K562 (cell line): Measurements from ENCODE around the gene COX7B. TPM values are rescaled to one million over a fixed set of nuclear protein-coding genes. Genes with fewer than 3 reads are reported as not detected.
"Not testable (repeated sequence)": the region's sequence is repeated elsewhere in the genome, so short reads cannot be mapped to it uniquely, and the experiment has no call there.

Experiments used
- ATAC-seq: fragments of 200-7000 bp; cut with Tn5 transposase; 3 replicates; pipeline ENCODE4 v1.9.1; 2020; ENCODE audit warnings: moderate library complexity
- BruUV-seq: library from RNA; stranded (reverse); fragments of 400-500 nt; replicated peaks from 2 replicates; lab custom pipeline; 2021; lab: Mats Ljungman, UMichigan
- CTCF ChIA-PET: fragments of 300-600 bp; formaldehyde crosslinking; extraction: SDS; loops from one replicate; lab custom pipeline; 2021; ENCODE audit warnings: low intra/inter-chr PET ratio; lab: Yijun Ruan, JAX
- POLR2A ChIA-PET: fragments of 300-600, 350-650 bp; sonication (Branson Sonifier 250); formaldehyde crosslinking; extraction: SDS; loops from one replicate; lab custom pipeline; 2021; ENCODE audit warnings: antibody characterized with exemption, inconsistent platforms; lab: Yijun Ruan, JAX
- DNase-seq, 4 experiments: peaks; one replicate each; pipeline versions ENCODE4 v3.0.0 to v3.0.0-alpha.2; 2011 to 2018; ENCODE audit warnings: low spot score in 3 of 4, mixed read lengths in 3 of 4; ENCODE audit errors: extremely low read depth in 1 of 4
- FAIRE-seq: peaks from 2 replicates; lab custom pipeline; 2011; peaks lifted over from hg19 to GRCh38; lab: Jason Lieb, UNC
- H2AFZ ChIP-seq: 2 replicates; pipeline ENCODE4 v1.6.0; 2011; ENCODE audit warnings: low read depth, low read length, control low read depth, inconsistent platforms
- H3K27ac ChIP-seq: fragments of 200-600 bp; 3 replicates; pipeline ENCODE4 v1.8.0; 2011; ENCODE audit warnings: low read depth, mild to moderate bottlenecking, control low read depth, inconsistent platforms, low read length, moderate library complexity, mixed read lengths; ENCODE audit errors: extremely low read depth
- H3K27me3 ChIP-seq, 2 experiments: fragments of 300-600 bp in 1 of 2; 2 replicates in 1 of 2; 3 replicates in 1 of 2; pipeline versions ENCODE4 v1.6.0 to v1.8.0; 2011; ENCODE audit warnings: inconsistent platforms in 2 of 2, low read length in 2 of 2, mild to moderate bottlenecking in 1 of 2, mixed read lengths in 1 of 2, moderate library complexity in 1 of 2; ENCODE audit not compliant: control insufficient read depth in 2 of 2, insufficient read depth in 2 of 2
- H3K36me3 ChIP-seq: fragments of 300-600 bp; 3 replicates; pipeline ENCODE4 v1.8.0; 2011; ENCODE audit warnings: mild to moderate bottlenecking, low read length, inconsistent platforms; ENCODE audit not compliant: control insufficient read depth, insufficient read depth
- H3K4me1 ChIP-seq, 2 experiments: fragments of 200-600 bp in 1 of 2; replicated peaks in 1 of 2; 2 replicates in 1 of 2; 3 replicates in 1 of 2; pipeline versions ENCODE4 v1.5.1 to v1.8.0; 2011; ENCODE audit warnings: inconsistent platforms in 2 of 2, low read length in 2 of 2, mild to moderate bottlenecking in 1 of 2, mixed read lengths in 1 of 2, moderate library complexity in 1 of 2; ENCODE audit not compliant: control insufficient read depth in 2 of 2, insufficient read depth in 2 of 2
- H3K4me2 ChIP-seq: 2 replicates; pipeline ENCODE4 v1.6.1; 2011; ENCODE audit warnings: low read length, control low read depth, inconsistent platforms, mixed read lengths; ENCODE audit not compliant: insufficient read depth
- H3K4me3 ChIP-seq: fragments of 200-600 bp; sonication (generic), shearing (Covaris generic); 2 replicates; pipeline ENCODE4 v1.5.1; 2016; ENCODE audit warnings: control low read depth, inconsistent platforms
- H3K79me2 ChIP-seq: fragments of 200-600 bp; 3 replicates; pipeline ENCODE4 v1.8.0; 2011; ENCODE audit warnings: low read length, inconsistent platforms; ENCODE audit not compliant: control insufficient read depth, insufficient read depth
- H3K9ac ChIP-seq, 2 experiments: 2 replicates each; pipeline versions ENCODE4 v1.6.0 to v1.6.1; 2011; ENCODE audit warnings: low read depth in 2 of 2, low read length in 2 of 2, control low read depth in 1 of 2, inconsistent platforms in 1 of 2, mild to moderate bottlenecking in 1 of 2, mixed read lengths in 1 of 2; ENCODE audit not compliant: insufficient read depth in 1 of 2
- H3K9me1 ChIP-seq: one replicate; pipeline ENCODE4 v1.6.0; 2011; ENCODE audit warnings: inconsistent platforms, mild to moderate bottlenecking, low read length, moderate library complexity; ENCODE audit not compliant: control insufficient read depth, insufficient read depth
- H3K9me3 ChIP-seq: replicated peaks from 2 replicates; pipeline ENCODE4 v1.5.1; 2011; ENCODE audit warnings: low read depth, low read length, inconsistent platforms; ENCODE audit not compliant: control insufficient read depth, insufficient read depth
- H4K20me1 ChIP-seq: replicated peaks from 2 replicates; pipeline ENCODE4 v1.6.1; 2011; ENCODE audit warnings: low read length, inconsistent platforms, mixed read lengths; ENCODE audit not compliant: control insufficient read depth, insufficient read depth
- ARID1B ChIP-seq: fragments of 450-650 bp; IDR thresholded peaks from 2 replicates; pipeline ENCODE4 v1.6.1; 2016; ENCODE audit warnings: antibody characterized with exemption, mild to moderate bottlenecking, inconsistent platforms
- CBFA2T2 ChIP-seq: fragments of 450-650 bp; conservative IDR thresholded peaks from 2 replicates; pipeline ENCODE4 v1.6.1; 2017; ENCODE audit warnings: mild to moderate bottlenecking
- KLF16 ChIP-seq: IDR thresholded peaks from 2 replicates; pipeline ENCODE4 v1.6.1; 2016; ENCODE audit warnings: antibody characterized with exemption
- POLR2B ChIP-seq: fragments of 450-650 bp; IDR thresholded peaks from 2 replicates; pipeline ENCODE4 v1.6.1; 2018; ENCODE audit warnings: low read depth; ENCODE audit not compliant: partially characterized antibody
- ZNF717 ChIP-seq: fragments of 250-450 bp; sonication (Bioruptor Pico); IDR thresholded peaks from 2 replicates; pipeline ENCODE4 v1.5.0; 2021
- WGBS: fragments of 100-300 bp; shearing (Covaris generic); methylation state at CpG from one replicate; pipeline ENCODE4 v1.1.6; 2016; ENCODE audit warnings: low coverage, mixed read lengths; ENCODE audit not compliant: insufficient coverage; ENCODE audit errors: missing lambda C conversion rate; 5-methylcytosine and 5-hydroxymethylcytosine counted together
- in situ Hi-C: fragments of 300-500 bp; cut with MboI; formaldehyde crosslinking; loops from 4 replicates; pipeline ENCODE4 v1.15.0; 2018; ENCODE audit warnings: inconsistent platforms, mixed read lengths
- intact Hi-C: fragments of 100-400 bp; cut with micrococcal nuclease; formaldehyde crosslinking; loops from 2 replicates; pipeline ENCODE4 v1.14.2; 2022
- polyA plus RNA-seq, 8 experiments: library from polyadenylated mRNA; depleted of rRNA in 4 of 8; stranded (reverse) in 5 of 8; unstranded in 3 of 8; fragments of >200 nt; fragmentation: Nextera tagmentation in 2 of 8; fragmentation: Illumina TruSeq in 1 of 8; extraction: Ambion mirVana in 2 of 8; extraction: Trizol in 1 of 8; gene quantifications; 2 replicates each; pipeline versions ENCODE4 v1.2.1 to v1.2.3, GENCODE V29; 2011 to 2014; ENCODE audit warnings: inconsistent platforms in 1 of 8, missing spikeins in 1 of 8
- total RNA-seq, 7 experiments: library from RNA; depleted of rRNA in 6 of 7; stranded (reverse); fragments of >200 nt in 6 of 7; fragmentation: Illumina TruSeq in 2 of 7; extraction: Trizol in 2 of 7; gene quantifications; 2 replicates each; pipeline versions ENCODE4 v1.2.1 to v1.2.3, GENCODE V29; 2011 to 2021; ENCODE audit warnings: low replicate concordance in 1 of 7

Gene COX7B
- total and polyA plus RNA-seq, 9 of the 15 experiments (the other 6 are each of a cell fraction or from before 2014, with no cell fraction given) = 549 to 2,891 (median 1,307) TPM

DNA sequence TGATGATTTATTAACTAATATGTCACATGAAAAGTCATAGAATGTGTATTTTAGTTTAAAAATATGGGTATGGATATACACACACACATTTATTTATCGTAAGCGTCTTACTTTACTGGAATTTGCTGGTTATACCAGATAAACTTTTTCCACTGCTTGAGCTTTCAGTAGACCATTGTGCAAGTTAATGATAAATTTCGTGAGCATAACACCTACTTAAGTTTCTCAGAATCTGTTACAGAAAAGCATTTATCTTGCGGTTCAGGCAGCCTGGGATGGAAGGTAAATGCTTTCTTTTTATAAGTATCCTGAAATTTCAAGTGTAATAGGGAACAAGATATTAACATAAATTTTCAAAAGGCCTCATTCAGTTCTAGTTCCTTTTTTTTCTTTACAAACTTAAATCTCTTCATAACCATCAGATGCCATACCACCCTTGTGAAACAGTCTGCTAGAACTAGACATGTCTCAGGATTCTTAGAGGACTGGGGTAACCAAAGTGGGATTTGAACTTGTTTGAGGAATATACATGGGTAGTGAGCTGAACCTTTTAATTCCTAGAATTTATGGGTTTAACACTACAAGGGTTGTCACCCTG lies 38.9 kb downstream of the COX7B start (continued):
- TF ChIP-seq POLR2B (no peak), KLF16 (0 out of 2 replicates have a peak, but pooled peaks have one; percentile 10), ARID1B (peak; percentile 87), CBFA2T2 (peak; percentile 74), ZNF717 (CRISPR knock-in tag) (no peak)
- TF ChIP-seq, all 486 proteins: peak for 21

DNA sequence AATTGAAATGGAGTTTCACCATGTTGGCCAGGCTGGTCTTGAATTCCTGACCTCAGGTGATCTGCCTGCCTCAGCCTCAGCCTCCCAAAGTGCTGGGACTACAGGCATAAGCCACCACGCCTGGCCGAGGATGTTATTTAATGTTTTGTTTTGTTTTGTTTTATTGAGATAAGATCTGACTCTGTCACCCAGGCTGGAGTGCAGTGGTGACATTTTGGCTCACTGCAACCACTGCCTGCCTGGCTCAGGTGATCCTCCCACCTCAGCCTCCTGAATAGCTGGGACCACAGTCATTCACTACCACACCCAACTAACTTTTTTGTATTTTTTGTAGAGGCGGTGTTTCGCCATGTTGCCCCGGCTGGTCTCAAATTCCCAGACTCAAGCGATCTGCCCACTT lies 45.8 kb downstream of the COX7B start:
- DNase-seq, FAIRE-seq, H3K27ac ChIP-seq, in situ Hi-C loops, H3K9me3 ChIP-seq, H3K27me3 ChIP-seq, CTCF ChIA-PET, H3K4me3 ChIP-seq, H3K36me3 ChIP-seq, H4K20me1 ChIP-seq, H3K9me1 ChIP-seq, H2AFZ ChIP-seq, H3K4me2 ChIP-seq, H3K9ac ChIP-seq, H3K4me1 ChIP-seq, intact Hi-C loops, BruUV-seq: not testable (repeated sequence)
- H3K79me2 ChIP-seq = peaks cover 78% of the 10 kb centered on the region
- 37% methylated on average over 5 of the region's 6 CpGs for WGBS
- peak; percentile 37; the same call in 1 of the 3 replicates for ATAC-seq
- POLR2A ChIA-PET = interaction anchor here (1.1 kb wide), 1 partner anchor 19 kb away, joined by 3 read pairs; no protein-coding TSS in a partner anchor
